Lower leg skin (tissue), 4 donors: ENCODE data around the gene RPTN. TPM values are rescaled to one million over a fixed set of nuclear protein-coding genes. Genes with fewer than 3 reads are reported as not detected.

Source experiments
- DNase-seq, 2 donors: peaks; one replicate each; pipeline ENCODE4 v3.0.0-alpha.2; 2019; ENCODE audit warnings: low spot score in 2 of 2
- H3K4me3 ChIP-seq: fragments of 200-600 bp; sonication (generic); 2 replicates; pipeline ENCODE4 v1.5.1; 2017; ENCODE audit warnings: mild to moderate bottlenecking, low read depth; ENCODE audit not compliant: poor library complexity, severe bottlenecking
- CTCF ChIP-seq, 3 donors: fragments of 450-650 bp; IDR thresholded peaks; one replicate each; pipeline ENCODE4 v1.5.1; 2016; ENCODE audit warnings: antibody characterized with exemption in 3 of 3, mild to moderate bottlenecking in 3 of 3, moderate library complexity in 2 of 3
- POLR2A ChIP-seq, 2 donors: fragments of 450-650 bp; IDR thresholded peaks; one replicate each; pipeline ENCODE4 v1.6.1; 2016 to 2017; ENCODE audit warnings: antibody characterized with exemption in 2 of 2, mild to moderate bottlenecking in 1 of 2, moderate library complexity in 1 of 2
- WGBS, 2 donors: methylation state at CpG; one replicate each; pipeline ENCODE4 v1.1.5; 2018; 5-methylcytosine and 5-hydroxymethylcytosine counted together
- intact Hi-C: fragments of 100-400 bp; cut with DNase I; formaldehyde crosslinking; loops from one replicate; pipeline ENCODE4 v1.15.0; 2023; ENCODE audit warnings: low total_unique reads
- total RNA-seq, 4 donors: library from RNA; depleted of rRNA; stranded (reverse); fragments of >200 nt; gene quantifications; one replicate each; pipeline ENCODE4 v1.1.0, GENCODE V29; 2016

RPTN gene
- total RNA-seq, 4 donors from 2014 or later = 17.3 to 30.4 (median 22.1) TPM

GRCh38 chr1:152168535-152168868, 9.5 kb upstream of the RPTN start:
- TF ChIP-seq CTCF (IDR thresholded peaks at IDR 0.05) (no peak), POLR2A (IDR thresholded peaks at IDR 0.05) (no peak)
- no peak overlapping the region for H3K4me3 ChIP-seq
- 17 to 40% methylated on average over 1 of the region's 1 CpG for WGBS, 2 donors
- intact Hi-C loops = no loop called here
- DNase-seq = peak in 1 of 2 donors; percentile 40

- intact Hi-C loops = no loop called here
- TF ChIP-seq POLR2A (IDR thresholded peaks at IDR 0.05) = no peak
- TF ChIP-seq CTCF (IDR thresholded peaks at IDR 0.05) = no peak
- peak in 1 of 2 donors; percentile 70 for DNase-seq
- H3K4me3 ChIP-seq = no peak overlapping the region
- 25 to 34% methylated on average over 3 of the region's 3 CpGs for WGBS, 2 donors
Measured at GRCh38 chr1:152167835-152168534, 9.0 kb upstream of the RPTN start.

GRCh38 chr1:152166966-152167365, 7.9 kb upstream of the RPTN start:
- 17 to 40% methylated on average over 1 of the region's 1 CpG for WGBS, 2 donors
- no peak for DNase-seq
- no peak overlapping the region for H3K4me3 ChIP-seq
- intact Hi-C loops = no loop called here
- no peak for TF ChIP-seq POLR2A (IDR thresholded peaks at IDR 0.05)
- TF ChIP-seq CTCF (IDR thresholded peaks at IDR 0.05) = no peak

- intact Hi-C loops = no loop called here
Measured at GRCh38 chr1:152165286-152166077, 6.5 kb upstream of the RPTN start.

GRCh38 chr1:152164517-152165136, 5.6 kb upstream of the RPTN start:
- intact Hi-C loops = no loop called here
- WGBS, 2 donors = 24 to 40% methylated on average over 2 of the region's 2 CpGs
- DNase-seq = no peak
- TF ChIP-seq POLR2A (IDR thresholded peaks at IDR 0.05) = no peak
- TF ChIP-seq CTCF (IDR thresholded peaks at IDR 0.05) = no peak
- H3K4me3 ChIP-seq = no peak overlapping the region

More at GRCh38 chr1:152165286-152166077, 6.5 kb upstream of the RPTN start:
- no peak for DNase-seq
- TF ChIP-seq POLR2A (IDR thresholded peaks at IDR 0.05) = no peak
- no peak for TF ChIP-seq CTCF (IDR thresholded peaks at IDR 0.05)
- no peak overlapping the region for H3K4me3 ChIP-seq
- 77 to 83% methylated on average over 4 of the region's 4 CpGs for WGBS, 2 donors
